Activated CD8-positive, alpha-beta memory T cell treated with anti-CD3 and anti-CD28 coated beads, Interleukin-2, amount 10 ng/mL, durations not matched to agents 7 days and 5 days (primary cell): ENCODE measurements around the gene GABRA6. TPM values are rescaled to one million over a fixed set of nuclear protein-coding genes. Genes with fewer than 3 reads are reported as not detected.
"Not testable (repeated sequence)": the region's sequence is repeated elsewhere in the genome, so short reads cannot be mapped to it uniquely, and the experiment has no call there.

Experiments used
- ATAC-seq: fragments of 150-1000 bp; cut with Tn5 transposase; one replicate; pipeline ENCODE4 v1.10.0; 2021; ENCODE audit warnings: moderate library complexity
- CTCF ChIA-PET: fragments of 350-600 bp; sonication (Branson Sonifier 250); formaldehyde crosslinking; loops from one replicate; lab custom pipeline; 2021; ENCODE audit warnings: antibody characterized with exemption; lab: Charles Lee
- DNase-seq: peaks from one replicate; pipeline ENCODE4 v3.0.0-alpha.2; 2020
- H3K27ac Mint-ChIP-seq: one replicate; pipeline ENCODE4 v1.8.0; 2021; ENCODE audit warnings: mild to moderate bottlenecking, mixed read lengths
- H3K27me3 Mint-ChIP-seq: one replicate; pipeline ENCODE4 v1.8.0; 2021; ENCODE audit warnings: mixed read lengths
- H3K36me3 Mint-ChIP-seq: one replicate; pipeline ENCODE4 v1.8.0; 2021; ENCODE audit warnings: mild to moderate bottlenecking, mixed read lengths
- H3K4me1 Mint-ChIP-seq: one replicate; pipeline ENCODE4 v1.8.0; 2021; ENCODE audit warnings: mixed read lengths
- H3K4me3 Mint-ChIP-seq: one replicate; pipeline ENCODE4 v1.8.0; 2021; ENCODE audit warnings: mild to moderate bottlenecking, moderate library complexity, mixed read lengths
- H3K9me3 Mint-ChIP-seq: one replicate; pipeline ENCODE4 v1.8.0; 2022; ENCODE audit warnings: low read depth, mixed read lengths
- total RNA-seq, 2 experiments: library from RNA; stranded (reverse); gene quantifications; one replicate each; pipeline ENCODE4 v1.2.3, GENCODE V29; 2021

GABRA6 gene
- total RNA-seq, result not detected

- H3K36me3 Mint-ChIP-seq, result no peaks in the 10 kb centered on the region
- peaks cover 6% of the 10 kb centered on the region for H3K9me3 Mint-ChIP-seq
- no peak for ATAC-seq
- H3K27me3 Mint-ChIP-seq, result no peaks in the 10 kb centered on the region
- H3K4me1 Mint-ChIP-seq, result no peaks in the 10 kb centered on the region
- no peak within 1 kb of the TSS for H3K27ac Mint-ChIP-seq
- DNase-seq, result no peak
- no peak within 1 kb of the TSS for H3K4me3 Mint-ChIP-seq
- CTCF ChIA-PET, result no interaction called here
These were observed at the start of gene GABRA6 for GRCh38 chr5:161685461-161685860. TSS of gene GABRA6 (plus strand) at chr5:161685721. CDS start at chr5:161685990, 269 bp downstream.

GRCh38 chr5:161637591-161637990 lies 47.9 kb upstream of the GABRA6 start:
- Mint-ChIP-seq H3K9me3 (peaks cover 6% of the 10 kb centered on the region), H3K4me1 (no peaks in the 10 kb centered on the region), H3K36me3 (no peaks in the 10 kb centered on the region), H3K27me3 (no peaks in the 10 kb centered on the region), H3K4me3 (no peak overlapping the region), H3K27ac (no peak overlapping the region)
- CTCF ChIA-PET, result no interaction called here
- DNase-seq (no peak), ATAC-seq (no peak)

- no peak for DNase-seq
- Mint-ChIP-seq H3K4me1 (no peaks in the 10 kb centered on the region), H3K27ac (no peak overlapping the region), H3K4me3 (no peak overlapping the region), H3K27me3 (no peaks in the 10 kb centered on the region), H3K9me3 (peaks cover 4% of the 10 kb centered on the region), H3K36me3 (no peaks in the 10 kb centered on the region)
- ATAC-seq, result no peak
- CTCF ChIA-PET, result interaction anchor here (1.2 kb wide), 1 partner anchor 9 kb away, joined by 3 read pairs; no protein-coding TSS in a partner anchor
These were observed 44.1 kb upstream of the GABRA6 start for GRCh38 chr5:161641444-161641843.

GRCh38 chr5:161645264-161645663 lies 40.3 kb upstream of the GABRA6 start:
- no peaks in the 10 kb centered on the region for H3K27me3 Mint-ChIP-seq
- DNase-seq (no peak), ATAC-seq (no peak)
- H3K36me3 Mint-ChIP-seq, result no peaks in the 10 kb centered on the region
- H3K27ac Mint-ChIP-seq, result no peak overlapping the region
- CTCF ChIA-PET, result no interaction called here
- no peak overlapping the region for H3K4me3 Mint-ChIP-seq
- no peaks in the 10 kb centered on the region for H3K4me1 Mint-ChIP-seq
- peaks cover 2% of the 10 kb centered on the region for H3K9me3 Mint-ChIP-seq

- H3K4me3 Mint-ChIP-seq, CTCF ChIA-PET, H3K27me3 Mint-ChIP-seq, DNase-seq, H3K4me1 Mint-ChIP-seq, H3K36me3 Mint-ChIP-seq, ATAC-seq, H3K27ac Mint-ChIP-seq: not testable (repeated sequence)
- H3K9me3 Mint-ChIP-seq, result peaks cover 10% of the 10 kb centered on the region
These were observed 33.6 kb upstream of the GABRA6 start for GRCh38 chr5:161651926-161652325.

- no peak overlapping the region for H3K27ac Mint-ChIP-seq
- ATAC-seq, result no peak
These were observed 24.7 kb upstream of the GABRA6 start for GRCh38 chr5:161660806-161661205.

GRCh38 chr5:161663431-161663830 lies 22.1 kb upstream of the GABRA6 start:
- DNase-seq (no peak), ATAC-seq (no peak)
- no peak overlapping the region for H3K27ac Mint-ChIP-seq
- H3K27me3 Mint-ChIP-seq, result no peaks in the 10 kb centered on the region
- peaks cover 8% of the 10 kb centered on the region for H3K9me3 Mint-ChIP-seq
- CTCF ChIA-PET, result no interaction called here
- H3K36me3 Mint-ChIP-seq, result no peaks in the 10 kb centered on the region
- H3K4me1 Mint-ChIP-seq, result no peaks in the 10 kb centered on the region
- no peak overlapping the region for H3K4me3 Mint-ChIP-seq

More at GRCh38 chr5:161660806-161661205, 24.7 kb upstream of the GABRA6 start:
- H3K4me3 Mint-ChIP-seq, result no peak overlapping the region
- H3K27me3 Mint-ChIP-seq, result no peaks in the 10 kb centered on the region
- CTCF ChIA-PET, result no interaction called here
- H3K4me1 Mint-ChIP-seq, result no peaks in the 10 kb centered on the region
- H3K36me3 Mint-ChIP-seq, result no peaks in the 10 kb centered on the region
- no peak for DNase-seq
- peaks cover 8% of the 10 kb centered on the region for H3K9me3 Mint-ChIP-seq

- CTCF ChIA-PET, result no interaction called here
- Mint-ChIP-seq H3K27ac (no peak overlapping the region), H3K27me3 (no peaks in the 10 kb centered on the region), H3K4me3 (no peak overlapping the region), H3K9me3 (no peaks in the 10 kb centered on the region), H3K4me1 (no peaks in the 10 kb centered on the region), H3K36me3 (no peaks in the 10 kb centered on the region)
- DNase-seq (no peak), ATAC-seq (no peak)
These were observed 9.4 kb upstream of the GABRA6 start for GRCh38 chr5:161676103-161676502.

GRCh38 chr5:161686149-161686548 lies 628 bp downstream of the GABRA6 start:
- H3K9me3 Mint-ChIP-seq, result peaks cover 6% of the 10 kb centered on the region
- CTCF ChIA-PET, result no interaction called here

GRCh38 chr5:161686881-161687280 lies 1.4 kb downstream of the GABRA6 start:
- CTCF ChIA-PET, result no interaction called here
- H3K9me3 Mint-ChIP-seq, result peaks cover 6% of the 10 kb centered on the region
- no peak for DNase-seq

More at GRCh38 chr5:161686149-161686548, 628 bp downstream of the GABRA6 start:
- ATAC-seq (no peak), DNase-seq (no peak)
- H3K4me3 Mint-ChIP-seq, result no peak overlapping the region
- no peaks in the 10 kb centered on the region for H3K36me3 Mint-ChIP-seq
- H3K27ac Mint-ChIP-seq, result no peak overlapping the region
- no peaks in the 10 kb centered on the region for H3K4me1 Mint-ChIP-seq
- no peaks in the 10 kb centered on the region for H3K27me3 Mint-ChIP-seq

GRCh38 chr5:161687316-161687715 lies 1.8 kb downstream of the GABRA6 start:
- DNase-seq, result no peak
- CTCF ChIA-PET, result no interaction called here
- Mint-ChIP-seq H3K9me3 (peaks cover 6% of the 10 kb centered on the region), H3K27me3 (no peaks in the 10 kb centered on the region), H3K4me3 (no peak overlapping the region), H3K27ac (no peak overlapping the region), H3K4me1 (no peaks in the 10 kb centered on the region), H3K36me3 (no peaks in the 10 kb centered on the region)
- no peak for ATAC-seq

More at GRCh38 chr5:161686881-161687280, 1.4 kb downstream of the GABRA6 start:
- Mint-ChIP-seq H3K36me3 (no peaks in the 10 kb centered on the region), H3K27me3 (no peaks in the 10 kb centered on the region), H3K27ac (no peak overlapping the region), H3K4me1 (no peaks in the 10 kb centered on the region), H3K4me3 (no peak overlapping the region)
- no peak for ATAC-seq

- Mint-ChIP-seq H3K27me3 (no peaks in the 10 kb centered on the region), H3K4me3 (no peak overlapping the region), H3K36me3 (no peaks in the 10 kb centered on the region), H3K4me1 (no peaks in the 10 kb centered on the region), H3K9me3 (no peaks in the 10 kb centered on the region), H3K27ac (no peak overlapping the region)
- ATAC-seq (no peak), DNase-seq (no peak)
- CTCF ChIA-PET, result no interaction called here
These were observed 6.4 kb downstream of the GABRA6 start for GRCh38 chr5:161691911-161692310.

GRCh38 chr5:161697001-161697400 lies 11.5 kb downstream of the GABRA6 start:
- no peaks in the 10 kb centered on the region for H3K9me3 Mint-ChIP-seq
- H3K27ac Mint-ChIP-seq, result no peak overlapping the region
- no peaks in the 10 kb centered on the region for H3K27me3 Mint-ChIP-seq
- no peak overlapping the region for H3K4me3 Mint-ChIP-seq
- DNase-seq, result no peak
- no peaks in the 10 kb centered on the region for H3K4me1 Mint-ChIP-seq
- ATAC-seq, result no peak
- CTCF ChIA-PET, result no interaction called here
- H3K36me3 Mint-ChIP-seq, result no peaks in the 10 kb centered on the region

GRCh38 chr5:161700065-161700464 lies 14.5 kb downstream of the GABRA6 start:
- Mint-ChIP-seq H3K36me3 (no peaks in the 10 kb centered on the region), H3K9me3 (no peaks in the 10 kb centered on the region), H3K4me1 (no peaks in the 10 kb centered on the region), H3K27me3 (no peaks in the 10 kb centered on the region), H3K4me3 (no peak overlapping the region), H3K27ac (no peak overlapping the region)
- ATAC-seq, result no peak
- CTCF ChIA-PET, result no interaction called here
- DNase-seq, result no peak

GRCh38 chr5:161703528-161703927 lies 18.0 kb downstream of the GABRA6 start:
- ATAC-seq (no peak), DNase-seq (no peak)
- Mint-ChIP-seq H3K9me3 (no peaks in the 10 kb centered on the region), H3K4me3 (no peak overlapping the region), H3K27me3 (no peaks in the 10 kb centered on the region), H3K27ac (no peak overlapping the region), H3K36me3 (no peaks in the 10 kb centered on the region), H3K4me1 (no peaks in the 10 kb centered on the region)
- CTCF ChIA-PET, result no interaction called here
